ENCODE data around the gene CST11. TPM values are rescaled to one million over a fixed set of nuclear protein-coding genes. Genes with fewer than 3 reads are reported as not detected.

CST11 gene
- total RNA-seq, 4 donors from 2014 or later: not detected

- TF ChIP-seq POLR2A (IDR thresholded peaks at IDR 0.05) (no peak), CTCF (IDR thresholded peaks at IDR 0.05) (no peak)
- no peak for DNase-seq (ENCODE audit: low spot score in 2 of 2)
- intact Hi-C loops (cut with DNase I; ENCODE audit: low total_unique reads): loop anchor here (10.0 kb wide), 1 partner anchor 1625 kb away; no protein-coding TSS in a partner anchor
- no peak overlapping the region for H3K4me3 ChIP-seq (ENCODE audit: low read depth, poor library complexity, severe bottlenecking)
- WGBS, 2 donors: 8 to 9% methylated on average over 5 of the region's 5 CpGs
Measured at GRCh38 chr20:23419657-23419994, 33.0 kb downstream of the CST11 start.

GRCh38 chr20:23417861-23418260 is 34.8 kb downstream of the CST11 start:
- H3K4me3 ChIP-seq (ENCODE audit: low read depth, poor library complexity, severe bottlenecking): no peak overlapping the region
- intact Hi-C loops (cut with DNase I; ENCODE audit: low total_unique reads): loop anchor here (10.0 kb wide), 1 partner anchor 1627 kb away; no protein-coding TSS in a partner anchor
- no peak for TF ChIP-seq POLR2A (IDR thresholded peaks at IDR 0.05)
- no peak for TF ChIP-seq CTCF (IDR thresholded peaks at IDR 0.05)
- DNase-seq (ENCODE audit: low spot score in 2 of 2): no peak

- 65 to 66% methylated on average over 6 of the region's 6 CpGs for WGBS, 2 donors
- TF ChIP-seq POLR2A (IDR thresholded peaks at IDR 0.05): no peak
- no peak for TF ChIP-seq CTCF (IDR thresholded peaks at IDR 0.05)
- DNase-seq (ENCODE audit: low spot score in 2 of 2): no peak
- H3K4me3 ChIP-seq (ENCODE audit: low read depth, poor library complexity, severe bottlenecking): no peak overlapping the region
- intact Hi-C loops (cut with DNase I; ENCODE audit: low total_unique reads): loop anchor here (10.0 kb wide), 1 partner anchor 1629 kb away; no protein-coding TSS in a partner anchor
Measured at GRCh38 chr20:23415959-23416583, 36.6 kb downstream of the CST11 start.

GRCh38 chr20:23415555-23415954 is 37.1 kb downstream of the CST11 start:
- no peak overlapping the region for H3K4me3 ChIP-seq (ENCODE audit: low read depth, poor library complexity, severe bottlenecking)
- DNase-seq (ENCODE audit: low spot score in 2 of 2): no peak
- no peak for TF ChIP-seq CTCF (IDR thresholded peaks at IDR 0.05)
- TF ChIP-seq POLR2A (IDR thresholded peaks at IDR 0.05): no peak
- intact Hi-C loops (cut with DNase I; ENCODE audit: low total_unique reads): loop anchor here (10.0 kb wide), 1 partner anchor 1629 kb away; no protein-coding TSS in a partner anchor
- 92 to 95% methylated on average over 5 of the region's 5 CpGs for WGBS, 2 donors

- TF ChIP-seq CTCF (IDR thresholded peaks at IDR 0.05) (no peak), POLR2A (IDR thresholded peaks at IDR 0.05) (no peak)
- DNase-seq (ENCODE audit: low spot score in 2 of 2): no peak
- no peak overlapping the region for H3K4me3 ChIP-seq (ENCODE audit: low read depth, poor library complexity, severe bottlenecking)
- intact Hi-C loops (cut with DNase I; ENCODE audit: low total_unique reads): loop anchor here (10.0 kb wide), 1 partner anchor 1630 kb away; no protein-coding TSS in a partner anchor
- 74 to 90% methylated on average over 1 of the region's 1 CpG for WGBS, 2 donors
Measured at GRCh38 chr20:23414526-23415188, 38.0 kb downstream of the CST11 start.

All from lower leg skin (tissue), 4 donors.